H9 (cell line): ENCODE data around the gene TIMM9. TPM values are rescaled to one million over a fixed set of nuclear protein-coding genes. Genes with fewer than 3 reads are reported as not detected.

ENCODE experiments used
- DNase-seq: peaks from one replicate; pipeline ENCODE4 v3.0.0-alpha.2; 2017
- H2AFZ ChIP-seq: one replicate; pipeline ENCODE4 v1.6.1; 2013; ENCODE audit warnings: mild to moderate bottlenecking, low read length, control low read depth, moderate library complexity
- H2AK5ac ChIP-seq: 2 replicates; pipeline ENCODE4 v1.6.1; 2013; ENCODE audit warnings: low read length, control low read depth, mixed read lengths; ENCODE audit not compliant: insufficient read length
- H2BK120ac ChIP-seq: one replicate; pipeline ENCODE4 v1.6.1; 2013; ENCODE audit warnings: low read depth, mild to moderate bottlenecking, low read length, control low read depth, inconsistent platforms; ENCODE audit not compliant: poor library complexity, severe bottlenecking
- H2BK12ac ChIP-seq: 2 replicates; pipeline ENCODE4 v1.6.1; 2013; ENCODE audit warnings: low read length, control low read depth, mixed read lengths, low read depth; ENCODE audit not compliant: insufficient read length
- H2BK15ac ChIP-seq: 2 replicates; pipeline ENCODE4 v1.6.1; 2013; ENCODE audit warnings: low read depth, low read length, control low read depth
- H2BK20ac ChIP-seq: one replicate; pipeline ENCODE4 v1.6.1; 2013; ENCODE audit warnings: low read depth, mild to moderate bottlenecking, low read length, control low read depth, inconsistent platforms; ENCODE audit not compliant: poor library complexity, severe bottlenecking
- H2BK5ac ChIP-seq: 2 replicates; pipeline ENCODE4 v1.6.1; 2013; ENCODE audit warnings: low read length, control low read depth, mixed read lengths; ENCODE audit not compliant: insufficient read length
- H3K14ac ChIP-seq: 2 replicates; pipeline ENCODE4 v1.6.1; 2013; ENCODE audit warnings: low read length, control low read depth; ENCODE audit not compliant: insufficient read depth
- H3K18ac ChIP-seq: 2 replicates; pipeline ENCODE4 v1.6.1; 2013; ENCODE audit warnings: low read depth, mild to moderate bottlenecking, mixed read lengths, low read length, control low read depth; ENCODE audit not compliant: insufficient read length
- H3K23ac ChIP-seq: 2 replicates; pipeline ENCODE4 v1.6.1; 2013; ENCODE audit warnings: low read length, control low read depth, mixed read lengths, low read depth; ENCODE audit not compliant: insufficient read length
- H3K23me2 ChIP-seq: 2 replicates; pipeline ENCODE4 v1.6.1; 2013; ENCODE audit warnings: low read depth, mild to moderate bottlenecking, mixed read lengths, low read length, control low read depth; ENCODE audit not compliant: insufficient read length, poor library complexity, severe bottlenecking
- H3K27ac ChIP-seq: 2 replicates; pipeline ENCODE4 v1.5.1; 2013; ENCODE audit warnings: low read length, control low read depth, mixed read lengths, low read depth; ENCODE audit not compliant: insufficient read length
- H3K27me3 ChIP-seq: 2 replicates; pipeline ENCODE4 v1.6.1; 2013; ENCODE audit warnings: low read length, control low read depth, inconsistent platforms; ENCODE audit not compliant: insufficient read depth
- H3K4ac ChIP-seq: 2 replicates; pipeline ENCODE4 v1.6.1; 2013; ENCODE audit warnings: low read depth, mild to moderate bottlenecking, control low read depth, inconsistent platforms, low read length, moderate library complexity
- H3K4me1 ChIP-seq: 2 replicates; pipeline ENCODE4 v1.6.1; 2013; ENCODE audit warnings: low read length, control low read depth, inconsistent platforms; ENCODE audit not compliant: insufficient read depth
- H3K4me2 ChIP-seq: 2 replicates; pipeline ENCODE4 v1.6.1; 2013; ENCODE audit warnings: low read length, control low read depth, mixed read lengths; ENCODE audit not compliant: insufficient read length, insufficient read depth
- H3K56ac ChIP-seq: 2 replicates; pipeline ENCODE4 v1.6.1; 2013; ENCODE audit warnings: low read depth, mild to moderate bottlenecking, mixed read lengths, low read length, control low read depth; ENCODE audit not compliant: insufficient read length
- H3K79me1 ChIP-seq: 2 replicates; pipeline ENCODE4 v1.6.1; 2013; ENCODE audit warnings: low read depth, mild to moderate bottlenecking, moderate library complexity, low read length, control low read depth, inconsistent platforms; ENCODE audit not compliant: insufficient read depth, poor library complexity, severe bottlenecking
- H3K79me2 ChIP-seq: 2 replicates; pipeline ENCODE4 v1.6.1; 2013; ENCODE audit warnings: low read length, control low read depth, inconsistent platforms; ENCODE audit not compliant: insufficient read depth
- H3K9ac ChIP-seq: 2 replicates; pipeline ENCODE4 v1.6.1; 2013; ENCODE audit warnings: low read length, control low read depth, mixed read lengths; ENCODE audit not compliant: insufficient read length; ENCODE audit errors: extremely low read depth
- H3K9me3 ChIP-seq: one replicate; pipeline ENCODE4 v1.6.1; 2013; ENCODE audit warnings: low read depth, low read length, inconsistent platforms; ENCODE audit not compliant: control insufficient read depth
- H3T11ph ChIP-seq: one replicate; pipeline ENCODE4 v1.6.1; 2013; ENCODE audit warnings: mild to moderate bottlenecking, low read length, control low read depth, inconsistent platforms
- H4K20me1 ChIP-seq: one replicate; pipeline ENCODE4 v1.6.1; 2013; ENCODE audit not compliant: control insufficient read depth, insufficient read length, insufficient read depth
- H4K5ac ChIP-seq: 2 replicates; pipeline ENCODE4 v1.6.1; 2013; ENCODE audit warnings: low read depth, mild to moderate bottlenecking, mixed read lengths, low read length, control low read depth; ENCODE audit not compliant: insufficient read length
- H4K8ac ChIP-seq: replicated peaks from 2 replicates; pipeline ENCODE4 v1.6.1; 2013; ENCODE audit warnings: low read length, control low read depth, mixed read lengths, low read depth; ENCODE audit not compliant: insufficient read length
- H4K91ac ChIP-seq: 2 replicates; pipeline ENCODE4 v1.6.1; 2013; ENCODE audit warnings: low read depth, mild to moderate bottlenecking, moderate library complexity, mixed read lengths, low read length, control low read depth; ENCODE audit not compliant: insufficient read length
- H3K27ac Mint-ChIP-seq, 3 experiments: 2 replicates in 2 of 3; 3 replicates in 1 of 3; pipeline ENCODE4 v1.8.0; 2020 to 2021; ENCODE audit warnings: mixed read lengths in 3 of 3, mild to moderate bottlenecking in 1 of 3, moderate library complexity in 1 of 3
- H3K27me3 Mint-ChIP-seq: 2 replicates; pipeline ENCODE4 v1.8.0; 2021; ENCODE audit warnings: low read depth, mild to moderate bottlenecking, moderate library complexity, mixed read lengths
- H3K36me3 Mint-ChIP-seq, 3 experiments: 2 replicates in 2 of 3; 3 replicates in 1 of 3; pipeline ENCODE4 v1.8.0; 2020 to 2021; ENCODE audit warnings: low read depth in 3 of 3, mixed read lengths in 3 of 3; ENCODE audit not compliant: insufficient read depth in 1 of 3
- H3K4me1 Mint-ChIP-seq, 2 experiments: 2 replicates each; pipeline ENCODE4 v1.8.0; 2020; ENCODE audit warnings: mixed read lengths in 2 of 2
- H3K4me3 Mint-ChIP-seq, 2 experiments: 2 replicates in 1 of 2; 3 replicates in 1 of 2; pipeline ENCODE4 v1.8.0; 2020 to 2021; ENCODE audit warnings: mild to moderate bottlenecking in 2 of 2, mixed read lengths in 2 of 2, moderate library complexity in 1 of 2
- H3K9me3 Mint-ChIP-seq, 2 experiments: 2 replicates in 1 of 2; 3 replicates in 1 of 2; pipeline ENCODE4 v1.8.0; 2020; ENCODE audit warnings: mild to moderate bottlenecking in 2 of 2, mixed read lengths in 2 of 2, moderate library complexity in 1 of 2
- WGBS: extraction: QIAGEN DNeasy Blood & Tissue Kit; methylation state at CpG from one replicate; pipeline ENCODE4 v1.1.7; 2013; ENCODE audit warnings: missing lambda C conversion rate, low lambda C conversion rate, mixed read lengths; ENCODE audit not compliant: insufficient read length; ENCODE audit errors: extremely low coverage; 5-methylcytosine and 5-hydroxymethylcytosine counted together
- total RNA-seq: library from RNA; stranded (reverse); gene quantifications from 2 replicates; pipeline ENCODE4 v1.2.1, GENCODE V29; 2021
- TF ChIP-seq, protein P1 (sequence below): fragments of 200-600 bp; sonication (generic); conservative IDR thresholded peaks from 3 replicates; pipeline ENCODE4 v1.8.0; 2021; ENCODE audit warnings: antibody characterized with exemption, mild to moderate bottlenecking

The TIMM9 gene
- total RNA-seq, 1 experiment from 2014 or later: 51.4 TPM

DNA sequence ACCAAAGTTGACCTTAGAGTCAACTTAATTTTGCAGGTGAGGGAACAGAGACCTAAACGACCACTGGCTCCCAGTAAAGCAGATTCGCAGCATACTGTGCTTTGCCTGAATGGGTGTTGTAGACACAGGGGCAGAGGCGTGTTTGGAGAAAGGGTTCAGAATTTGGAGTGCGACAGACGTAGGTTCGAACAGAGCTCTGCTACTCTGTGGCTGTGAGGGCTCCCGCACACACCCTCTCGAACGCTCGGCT is 31.8 kb downstream of the TIMM9 start:
- DNase-seq: no peak
- Histone ChIP-seq H4K5ac (no peak overlapping the region), H3K27me3 (peaks cover 2% of the 10 kb centered on the region; the same call in 1 of the 2 replicates), H3K27ac (no peak overlapping the region), H3K79me2 (no peaks in the 10 kb centered on the region), H3K4me2 (peak overlapping the region; percentile 52), H2AFZ (peak overlapping the region; percentile 52), H3T11ph (no peak overlapping the region), H4K91ac (no peak overlapping the region), H2BK12ac (no peak overlapping the region), H3K4me1 (peaks cover 2% of the 10 kb centered on the region; the same call in 1 of the 2 replicates), H2BK5ac (no peak overlapping the region), H3K23ac (no peak overlapping the region), H3K18ac (no peak overlapping the region), H2BK15ac (no peak overlapping the region), H3K14ac (no peak overlapping the region), H2AK5ac (no peak overlapping the region), H4K20me1 (no peaks in the 10 kb centered on the region), H2BK120ac (no peak overlapping the region), H3K23me2 (peaks cover 3% of the 10 kb centered on the region), H3K4ac (no peak overlapping the region), H3K79me1 (no peaks in the 10 kb centered on the region), H2BK20ac (no peak overlapping the region), H4K8ac (no peak overlapping the region), H3K9me3 (no peaks in the 10 kb centered on the region), H3K9ac (peak overlapping the region; percentile 5), H3K56ac (no peak overlapping the region)
- Mint-ChIP-seq H3K4me1 (peaks cover 31 to 33% of the 10 kb centered on the region in 2 experiments), H3K9me3 (no peaks in the 10 kb centered on the region), H3K27me3 (peaks cover 38% of the 10 kb centered on the region), H3K4me3 (peak overlapping the region; percentile 59 to 82), H3K27ac (peak overlapping the region in 1 of 3 experiments; percentile 94; a peak in 1 of 7 replicates), H3K36me3 (no peaks in the 10 kb centered on the region)
- TF ChIP-seq, protein P1, sequence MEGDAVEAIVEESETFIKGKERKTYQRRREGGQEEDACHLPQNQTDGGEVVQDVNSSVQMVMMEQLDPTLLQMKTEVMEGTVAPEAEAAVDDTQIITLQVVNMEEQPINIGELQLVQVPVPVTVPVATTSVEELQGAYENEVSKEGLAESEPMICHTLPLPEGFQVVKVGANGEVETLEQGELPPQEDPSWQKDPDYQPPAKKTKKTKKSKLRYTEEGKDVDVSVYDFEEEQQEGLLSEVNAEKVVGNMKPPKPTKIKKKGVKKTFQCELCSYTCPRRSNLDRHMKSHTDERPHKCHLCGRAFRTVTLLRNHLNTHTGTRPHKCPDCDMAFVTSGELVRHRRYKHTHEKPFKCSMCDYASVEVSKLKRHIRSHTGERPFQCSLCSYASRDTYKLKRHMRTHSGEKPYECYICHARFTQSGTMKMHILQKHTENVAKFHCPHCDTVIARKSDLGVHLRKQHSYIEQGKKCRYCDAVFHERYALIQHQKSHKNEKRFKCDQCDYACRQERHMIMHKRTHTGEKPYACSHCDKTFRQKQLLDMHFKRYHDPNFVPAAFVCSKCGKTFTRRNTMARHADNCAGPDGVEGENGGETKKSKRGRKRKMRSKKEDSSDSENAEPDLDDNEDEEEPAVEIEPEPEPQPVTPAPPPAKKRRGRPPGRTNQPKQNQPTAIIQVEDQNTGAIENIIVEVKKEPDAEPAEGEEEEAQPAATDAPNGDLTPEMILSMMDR: no peak
- WGBS: no CpG with 5 or more reads among the region's 10 CpGs
